Retinal pigment epithelial cell (primary cell): ENCODE results near the gene AFF2.

Experiments used
- DNase-seq: peaks from one replicate; pipeline ENCODE4 v3.0.0-alpha.2; 2010; ENCODE audit warnings: low read depth
- H3K4me3 ChIP-seq: 2 replicates; pipeline ENCODE4 v1.5.1; 2011; ENCODE audit warnings: mild to moderate bottlenecking, low read length, control low read depth, moderate library complexity
- CTCF ChIP-seq: conservative IDR thresholded peaks from 2 replicates; pipeline ENCODE4 v1.5.1; 2011; ENCODE audit warnings: low read depth, low read length, control low read depth, inconsistent platforms

The AFF2 gene

GRCh38 chrX:149013081-149013480 is 512.7 kb downstream of the AFF2 start:
- no peak for DNase-seq
- no peak overlapping the region for H3K4me3 ChIP-seq
- TF ChIP-seq CTCF = no peak

DNA sequence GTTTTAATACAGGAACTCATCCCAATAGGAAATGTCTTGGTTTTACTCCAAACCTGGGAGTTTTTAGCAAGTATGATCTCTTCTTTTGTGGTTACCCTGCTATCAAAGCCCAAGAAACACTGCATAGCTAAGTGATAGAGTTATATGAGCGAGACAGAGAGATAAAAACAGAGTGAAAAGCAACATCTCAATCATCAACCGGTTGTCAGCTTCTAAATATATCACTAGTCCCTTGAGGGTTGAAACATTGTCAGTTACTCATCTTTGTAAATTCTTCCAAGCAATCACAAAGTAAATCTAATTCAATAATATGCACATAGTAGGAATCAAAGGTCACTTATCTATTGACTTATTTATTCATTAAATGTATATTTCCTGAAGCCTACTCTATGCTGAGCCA is 520.7 kb downstream of the AFF2 start:
- DNase-seq = no peak
- no peak for TF ChIP-seq CTCF
- H3K4me3 ChIP-seq = no peak overlapping the region

- TF ChIP-seq CTCF = no peak
- no peak overlapping the region for H3K4me3 ChIP-seq
- no peak for DNase-seq
These were observed 522.1 kb downstream of the AFF2 start for GRCh38 chrX:149022485-149022884.

GRCh38 chrX:149032449-149032848 is 532.0 kb downstream of the AFF2 start:
- no peak for DNase-seq
- TF ChIP-seq CTCF = no peak
- H3K4me3 ChIP-seq = no peak overlapping the region

DNA sequence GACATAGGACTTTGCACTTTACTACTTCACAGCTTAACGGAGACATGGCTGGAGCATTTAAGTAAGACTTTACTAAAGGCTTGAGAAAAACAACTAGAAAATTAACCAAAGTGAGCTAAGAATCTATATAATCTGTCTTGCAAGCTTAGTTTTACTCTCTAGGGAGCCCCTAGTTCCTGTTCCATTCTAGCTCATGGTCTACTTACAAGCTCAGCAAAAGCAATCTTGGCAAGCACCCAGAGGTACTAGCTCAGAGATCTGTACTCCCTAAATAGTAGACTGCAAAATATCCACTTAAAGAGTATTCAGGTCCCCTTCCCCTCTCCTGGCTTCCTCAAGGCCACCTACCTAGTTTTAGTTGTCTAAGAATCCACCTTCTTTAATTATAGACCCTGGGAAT is 535.7 kb downstream of the AFF2 start:
- no peak overlapping the region for H3K4me3 ChIP-seq
- DNase-seq = no peak
- no peak for TF ChIP-seq CTCF

- H3K4me3 ChIP-seq = no peak overlapping the region
- DNase-seq = no peak
- no peak for TF ChIP-seq CTCF
These were observed 537.0 kb downstream of the AFF2 start for GRCh38 chrX:149037281-149037870.

DNA sequence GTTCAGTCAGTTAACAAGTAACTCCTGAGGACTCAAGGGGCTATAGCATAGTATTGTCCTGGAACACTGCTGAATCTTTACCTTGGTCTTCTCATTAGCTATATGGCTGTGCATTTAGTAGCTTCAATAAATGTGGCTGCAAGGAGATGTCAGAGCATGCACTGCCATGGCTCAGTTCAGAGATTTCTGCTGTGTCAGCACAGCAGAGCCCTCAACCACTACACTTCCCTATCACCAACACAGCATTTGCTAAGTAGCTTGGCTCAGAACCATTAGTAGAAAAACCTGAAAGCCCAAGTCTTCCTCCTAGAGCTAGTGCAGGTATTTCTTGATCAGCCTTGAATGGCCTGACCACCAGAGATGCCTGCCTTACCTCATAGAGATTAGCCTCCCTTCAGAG is 538.6 kb downstream of the AFF2 start:
- no peak overlapping the region for H3K4me3 ChIP-seq
- no peak for TF ChIP-seq CTCF
- no peak for DNase-seq
